HG03521 (cell line): ENCODE data around the gene VPS33A.
A peak's percentile ranks its signal among the peaks of the same experiment; 100 is the strongest.
"Not testable (repeated sequence)": the region's sequence is repeated elsewhere in the genome, so short reads cannot be mapped to it uniquely, and the experiment has no call there.

Source experiments
- ATAC-seq: cut with Tn5 transposase; IDR thresholded peaks from one replicate; pipeline ENCODE4 v1.9.1; 2021; ENCODE audit warnings: mild to moderate bottlenecking, moderate library complexity; ENCODE audit not compliant: unreplicated experiment

Gene VPS33A

GRCh38 chr12:122266230-122266901 lies at the start of gene VPS33A:
Gene VPS33A, minus strand, starts transcription at chr12:122266494. Its CDS starts 86 bp downstream, at chr12:122266408.
- peak; percentile 88 for ATAC-seq

- ATAC-seq = no peak
These were observed 46.6 kb upstream of the VPS33A start for GRCh38 chr12:122312926-122313325.

- ATAC-seq = no peak
These were observed 45.4 kb upstream of the VPS33A start for GRCh38 chr12:122311696-122312095.

- no peak for ATAC-seq
These were observed 44.5 kb upstream of the VPS33A start for GRCh38 chr12:122310626-122311333.

- ATAC-seq = no peak
These were observed 43.3 kb upstream of the VPS33A start for GRCh38 chr12:122309564-122310121.

GRCh38 chr12:122308811-122309210 lies 42.5 kb upstream of the VPS33A start:
- ATAC-seq = no peak

- no peak for ATAC-seq
These were observed 40.1 kb upstream of the VPS33A start for GRCh38 chr12:122306407-122306806.

GRCh38 chr12:122304924-122305323 lies 38.6 kb upstream of the VPS33A start:
- ATAC-seq = no peak

- ATAC-seq = no peak
These were observed 36.8 kb upstream of the VPS33A start for GRCh38 chr12:122303068-122303467.

- ATAC-seq = no peak
These were observed 31.9 kb upstream of the VPS33A start for GRCh38 chr12:122298071-122298748.

- ATAC-seq = no peak
These were observed 31.2 kb upstream of the VPS33A start for GRCh38 chr12:122297494-122297893.

GRCh38 chr12:122295877-122296276 lies 29.6 kb upstream of the VPS33A start:
- no peak for ATAC-seq

GRCh38 chr12:122293081-122293480 lies 26.8 kb upstream of the VPS33A start:
- no peak for ATAC-seq

GRCh38 chr12:122291431-122291830 lies 25.1 kb upstream of the VPS33A start:
- ATAC-seq = no peak

- no peak for ATAC-seq
These were observed 17.4 kb upstream of the VPS33A start for GRCh38 chr12:122283680-122284079.

- no peak for ATAC-seq
These were observed 15.8 kb upstream of the VPS33A start for GRCh38 chr12:122282061-122282460.

- ATAC-seq = no peak
These were observed 9.9 kb upstream of the VPS33A start for GRCh38 chr12:122276242-122276641.

- ATAC-seq = no peak
These were observed 9.2 kb upstream of the VPS33A start for GRCh38 chr12:122275459-122275858.

- ATAC-seq = peak; percentile 35
These were observed 436 bp downstream of the VPS33A start for GRCh38 chr12:122265886-122266229.

- ATAC-seq = no peak
These were observed 818 bp downstream of the VPS33A start for GRCh38 chr12:122265476-122265875.

- ATAC-seq = not testable (repeated sequence)
These were observed 5.6 kb downstream of the VPS33A start for GRCh38 chr12:122260735-122261134.

GRCh38 chr12:122258939-122259338 lies 7.4 kb downstream of the VPS33A start:
- not testable (repeated sequence) for ATAC-seq
